H9 (cell line): Measurements from ENCODE around the gene CHRNA4. TPM values are rescaled to one million over a fixed set of nuclear protein-coding genes. Genes with fewer than 3 reads are reported as not detected.
A peak's percentile ranks its signal among the peaks of the same experiment; 100 is the strongest.

Experiments
- DNase-seq: peaks from one replicate; pipeline ENCODE4 v3.0.0-alpha.2; 2017
- H2AFZ ChIP-seq: one replicate; pipeline ENCODE4 v1.6.1; 2013; ENCODE audit warnings: mild to moderate bottlenecking, low read length, control low read depth, moderate library complexity
- H2AK5ac ChIP-seq: 2 replicates; pipeline ENCODE4 v1.6.1; 2013; ENCODE audit warnings: low read length, control low read depth, mixed read lengths; ENCODE audit not compliant: insufficient read length
- H2BK120ac ChIP-seq: one replicate; pipeline ENCODE4 v1.6.1; 2013; ENCODE audit warnings: low read depth, mild to moderate bottlenecking, low read length, control low read depth, inconsistent platforms; ENCODE audit not compliant: poor library complexity, severe bottlenecking
- H2BK12ac ChIP-seq: 2 replicates; pipeline ENCODE4 v1.6.1; 2013; ENCODE audit warnings: low read length, control low read depth, mixed read lengths, low read depth; ENCODE audit not compliant: insufficient read length
- H2BK15ac ChIP-seq: 2 replicates; pipeline ENCODE4 v1.6.1; 2013; ENCODE audit warnings: low read depth, low read length, control low read depth
- H2BK20ac ChIP-seq: one replicate; pipeline ENCODE4 v1.6.1; 2013; ENCODE audit warnings: low read depth, mild to moderate bottlenecking, low read length, control low read depth, inconsistent platforms; ENCODE audit not compliant: poor library complexity, severe bottlenecking
- H2BK5ac ChIP-seq: 2 replicates; pipeline ENCODE4 v1.6.1; 2013; ENCODE audit warnings: low read length, control low read depth, mixed read lengths; ENCODE audit not compliant: insufficient read length
- H3K14ac ChIP-seq: 2 replicates; pipeline ENCODE4 v1.6.1; 2013; ENCODE audit warnings: low read length, control low read depth; ENCODE audit not compliant: insufficient read depth
- H3K18ac ChIP-seq: 2 replicates; pipeline ENCODE4 v1.6.1; 2013; ENCODE audit warnings: low read depth, mild to moderate bottlenecking, mixed read lengths, low read length, control low read depth; ENCODE audit not compliant: insufficient read length
- H3K23ac ChIP-seq: 2 replicates; pipeline ENCODE4 v1.6.1; 2013; ENCODE audit warnings: low read length, control low read depth, mixed read lengths, low read depth; ENCODE audit not compliant: insufficient read length
- H3K23me2 ChIP-seq: 2 replicates; pipeline ENCODE4 v1.6.1; 2013; ENCODE audit warnings: low read depth, mild to moderate bottlenecking, mixed read lengths, low read length, control low read depth; ENCODE audit not compliant: insufficient read length, poor library complexity, severe bottlenecking
- H3K27ac ChIP-seq: 2 replicates; pipeline ENCODE4 v1.5.1; 2013; ENCODE audit warnings: low read length, control low read depth, mixed read lengths, low read depth; ENCODE audit not compliant: insufficient read length
- H3K27me3 ChIP-seq: 2 replicates; pipeline ENCODE4 v1.6.1; 2013; ENCODE audit warnings: low read length, control low read depth, inconsistent platforms; ENCODE audit not compliant: insufficient read depth
- H3K4ac ChIP-seq: 2 replicates; pipeline ENCODE4 v1.6.1; 2013; ENCODE audit warnings: low read depth, mild to moderate bottlenecking, control low read depth, inconsistent platforms, low read length, moderate library complexity
- H3K4me1 ChIP-seq: 2 replicates; pipeline ENCODE4 v1.6.1; 2013; ENCODE audit warnings: low read length, control low read depth, inconsistent platforms; ENCODE audit not compliant: insufficient read depth
- H3K4me2 ChIP-seq: 2 replicates; pipeline ENCODE4 v1.6.1; 2013; ENCODE audit warnings: low read length, control low read depth, mixed read lengths; ENCODE audit not compliant: insufficient read length, insufficient read depth
- H3K56ac ChIP-seq: 2 replicates; pipeline ENCODE4 v1.6.1; 2013; ENCODE audit warnings: low read depth, mild to moderate bottlenecking, mixed read lengths, low read length, control low read depth; ENCODE audit not compliant: insufficient read length
- H3K79me1 ChIP-seq: 2 replicates; pipeline ENCODE4 v1.6.1; 2013; ENCODE audit warnings: low read depth, mild to moderate bottlenecking, moderate library complexity, low read length, control low read depth, inconsistent platforms; ENCODE audit not compliant: insufficient read depth, poor library complexity, severe bottlenecking
- H3K79me2 ChIP-seq: 2 replicates; pipeline ENCODE4 v1.6.1; 2013; ENCODE audit warnings: low read length, control low read depth, inconsistent platforms; ENCODE audit not compliant: insufficient read depth
- H3K9ac ChIP-seq: 2 replicates; pipeline ENCODE4 v1.6.1; 2013; ENCODE audit warnings: low read length, control low read depth, mixed read lengths; ENCODE audit not compliant: insufficient read length; ENCODE audit errors: extremely low read depth
- H3K9me3 ChIP-seq: one replicate; pipeline ENCODE4 v1.6.1; 2013; ENCODE audit warnings: low read depth, low read length, inconsistent platforms; ENCODE audit not compliant: control insufficient read depth
- H3T11ph ChIP-seq: one replicate; pipeline ENCODE4 v1.6.1; 2013; ENCODE audit warnings: mild to moderate bottlenecking, low read length, control low read depth, inconsistent platforms
- H4K20me1 ChIP-seq: one replicate; pipeline ENCODE4 v1.6.1; 2013; ENCODE audit not compliant: control insufficient read depth, insufficient read length, insufficient read depth
- H4K5ac ChIP-seq: 2 replicates; pipeline ENCODE4 v1.6.1; 2013; ENCODE audit warnings: low read depth, mild to moderate bottlenecking, mixed read lengths, low read length, control low read depth; ENCODE audit not compliant: insufficient read length
- H4K8ac ChIP-seq: replicated peaks from 2 replicates; pipeline ENCODE4 v1.6.1; 2013; ENCODE audit warnings: low read length, control low read depth, mixed read lengths, low read depth; ENCODE audit not compliant: insufficient read length
- H4K91ac ChIP-seq: 2 replicates; pipeline ENCODE4 v1.6.1; 2013; ENCODE audit warnings: low read depth, mild to moderate bottlenecking, moderate library complexity, mixed read lengths, low read length, control low read depth; ENCODE audit not compliant: insufficient read length
- H3K27ac Mint-ChIP-seq, 3 experiments: 2 replicates in 2 of 3; 3 replicates in 1 of 3; pipeline ENCODE4 v1.8.0; 2020 to 2021; ENCODE audit warnings: mixed read lengths in 3 of 3, mild to moderate bottlenecking in 1 of 3, moderate library complexity in 1 of 3
- H3K27me3 Mint-ChIP-seq: 2 replicates; pipeline ENCODE4 v1.8.0; 2021; ENCODE audit warnings: low read depth, mild to moderate bottlenecking, moderate library complexity, mixed read lengths
- H3K36me3 Mint-ChIP-seq, 3 experiments: 2 replicates in 2 of 3; 3 replicates in 1 of 3; pipeline ENCODE4 v1.8.0; 2020 to 2021; ENCODE audit warnings: low read depth in 3 of 3, mixed read lengths in 3 of 3; ENCODE audit not compliant: insufficient read depth in 1 of 3
- H3K4me1 Mint-ChIP-seq, 2 experiments: 2 replicates each; pipeline ENCODE4 v1.8.0; 2020; ENCODE audit warnings: mixed read lengths in 2 of 2
- H3K4me3 Mint-ChIP-seq, 2 experiments: 2 replicates in 1 of 2; 3 replicates in 1 of 2; pipeline ENCODE4 v1.8.0; 2020 to 2021; ENCODE audit warnings: mild to moderate bottlenecking in 2 of 2, mixed read lengths in 2 of 2, moderate library complexity in 1 of 2
- H3K9me3 Mint-ChIP-seq, 2 experiments: 2 replicates in 1 of 2; 3 replicates in 1 of 2; pipeline ENCODE4 v1.8.0; 2020; ENCODE audit warnings: mild to moderate bottlenecking in 2 of 2, mixed read lengths in 2 of 2, moderate library complexity in 1 of 2
- CTCF ChIP-seq: fragments of 200-600 bp; sonication (generic); conservative IDR thresholded peaks from 3 replicates; pipeline ENCODE4 v1.8.0; 2021; ENCODE audit warnings: antibody characterized with exemption, mild to moderate bottlenecking
- WGBS: extraction: QIAGEN DNeasy Blood & Tissue Kit; methylation state at CpG from one replicate; pipeline ENCODE4 v1.1.7; 2013; ENCODE audit warnings: missing lambda C conversion rate, low lambda C conversion rate, mixed read lengths; ENCODE audit not compliant: insufficient read length; ENCODE audit errors: extremely low coverage; 5-methylcytosine and 5-hydroxymethylcytosine counted together
- total RNA-seq: library from RNA; stranded (reverse); gene quantifications from 2 replicates; pipeline ENCODE4 v1.2.1, GENCODE V29; 2021

CHRNA4 gene
- total RNA-seq, 1 experiment from 2014 or later: 2.5 TPM

GRCh38 chr20:63332488-63333240, 28.5 kb downstream of the CHRNA4 start:
- Histone ChIP-seq H3T11ph (no peak overlapping the region), H3K27ac (no peak overlapping the region), H4K5ac (no peak overlapping the region), H3K9me3 (no peaks in the 10 kb centered on the region), H3K4me2 (no peak overlapping the region), H3K18ac (no peak overlapping the region), H2BK12ac (no peak overlapping the region), H2AFZ (no peak overlapping the region), H2AK5ac (no peak overlapping the region), H3K4ac (no peak overlapping the region), H2BK20ac (no peak overlapping the region), H3K9ac (no peak overlapping the region), H3K79me1 (no peaks in the 10 kb centered on the region), H3K56ac (no peak overlapping the region), H4K8ac (no peak overlapping the region), H4K91ac (peak overlapping the region; percentile 58), H4K20me1 (no peaks in the 10 kb centered on the region), H3K27me3 (no peaks in the 10 kb centered on the region), H2BK15ac (no peak overlapping the region), H3K14ac (no peak overlapping the region), H2BK5ac (no peak overlapping the region), H3K79me2 (no peaks in the 10 kb centered on the region; the same call in 1 of the 2 replicates), H3K23me2 (no peaks in the 10 kb centered on the region), H3K23ac (no peak overlapping the region), H3K4me1 (no peaks in the 10 kb centered on the region), H2BK120ac (no peak overlapping the region)
- H3K4me3 Mint-ChIP-seq: no peak overlapping the region
- H3K4me1 Mint-ChIP-seq: peaks cover 0 to 9% of the 10 kb centered on the region in 2 experiments; a peak in 3 of 4 replicates
- H3K27ac Mint-ChIP-seq: no peak overlapping the region
- no peak for DNase-seq
- WGBS: no CpG with 5 or more reads among the region's 22 CpGs
- H3K9me3 Mint-ChIP-seq: peaks cover 6 to 19% of the 10 kb centered on the region in 2 experiments
- H3K36me3 Mint-ChIP-seq: peaks cover 0 to 9% (median 8%) of the 10 kb centered on the region in 3 experiments; a peak in 5 of 7 replicates
- no peak for TF ChIP-seq CTCF
- H3K27me3 Mint-ChIP-seq: peaks cover 35% of the 10 kb centered on the region
